GM19438 (cell line): ENCODE measurements around the gene ADGRG1.
"Not testable (repeated sequence)": the region's sequence is repeated elsewhere in the genome, so short reads cannot be mapped to it uniquely, and the experiment has no call there.

ENCODE experiments used
- ATAC-seq: cut with Tn5 transposase; IDR thresholded peaks from one replicate; pipeline ENCODE4 v1.9.1; 2021; ENCODE audit warnings: low read depth; ENCODE audit not compliant: unreplicated experiment

The ADGRG1 gene

GRCh38 chr16:57663917-57664661 lies 35.7 kb downstream of the ADGRG1 start:
- ATAC-seq = no peak

GRCh38 chr16:57664662-57665025 lies 36.2 kb downstream of the ADGRG1 start:
- ATAC-seq = no peak

GRCh38 chr16:57665541-57665940 lies 37.1 kb downstream of the ADGRG1 start:
- no peak for ATAC-seq

GRCh38 chr16:57666353-57667047 lies 38.1 kb downstream of the ADGRG1 start:
- no peak for ATAC-seq

- ATAC-seq = no peak
Measured at GRCh38 chr16:57667048-57667525, 38.7 kb downstream of the ADGRG1 start.

GRCh38 chr16:57667526-57668262 lies 39.3 kb downstream of the ADGRG1 start:
- no peak for ATAC-seq

GRCh38 chr16:57668263-57668571 lies 39.8 kb downstream of the ADGRG1 start, which contains the start of gene ADGRG3:
TSS of gene ADGRG3 (plus strand) at chr16:57668306. CDS start at chr16:57668348, 42 bp downstream.
- ATAC-seq = no peak

- no peak for ATAC-seq
Measured at GRCh38 chr16:57668630-57669475, 40.4 kb downstream of the ADGRG1 start.

GRCh38 chr16:57669476-57670162 lies 41.2 kb downstream of the ADGRG1 start:
- ATAC-seq = no peak

GRCh38 chr16:57670196-57670595 lies 41.8 kb downstream of the ADGRG1 start:
- no peak for ATAC-seq

- ATAC-seq = not testable (repeated sequence)
Measured at GRCh38 chr16:57671451-57671850, 43.0 kb downstream of the ADGRG1 start.

- no peak for ATAC-seq
Measured at GRCh38 chr16:57672416-57672815, 44.0 kb downstream of the ADGRG1 start.

GRCh38 chr16:57672824-57673223 lies 44.4 kb downstream of the ADGRG1 start:
- ATAC-seq = no peak

GRCh38 chr16:57675741-57676551 lies 47.5 kb downstream of the ADGRG1 start:
- ATAC-seq = no peak

GRCh38 chr16:57676553-57677085 lies 48.2 kb downstream of the ADGRG1 start:
- ATAC-seq = no peak

GRCh38 chr16:57677622-57678369 lies 49.4 kb downstream of the ADGRG1 start:
- ATAC-seq = no peak

- ATAC-seq = no peak
Measured at GRCh38 chr16:57679016-57679415, 50.6 kb downstream of the ADGRG1 start.
